Psoas muscle (tissue), 8 donors: ENCODE measurements around the gene CLDN18. TPM values are rescaled to one million over a fixed set of nuclear protein-coding genes. Genes with fewer than 3 reads are reported as not detected.

Experiments
- ATAC-seq, 4 donors: fragments of 200-7000 bp; cut with Tn5 transposase; one replicate each; pipeline ENCODE4 v1.9.1; 2020; ENCODE audit warnings: moderate library complexity in 3 of 4, mild to moderate bottlenecking in 2 of 4
- DNase-seq, 2 donors: peaks; one replicate each; pipeline ENCODE4 v3.0.0-alpha.2; 2020
- H3K27ac ChIP-seq: fragments of 200-600 bp; one replicate; pipeline ENCODE4 v1.8.0; 2022
- H3K27me3 ChIP-seq, 3 donors: fragments of 200-600 bp in 1 of 3; one replicate each; pipeline versions ENCODE4 v1.6.1 to v1.8.0; 2013 to 2022; ENCODE audit warnings: low read length in 2 of 3, mild to moderate bottlenecking in 2 of 3, moderate library complexity in 1 of 3; ENCODE audit not compliant: insufficient read depth in 3 of 3
- H3K36me3 ChIP-seq, 2 donors: fragments of 200-600 bp in 1 of 2; one replicate each; pipeline versions ENCODE4 v1.6.1 to v1.8.0; 2013 to 2022; ENCODE audit warnings: low read depth in 1 of 2, mild to moderate bottlenecking in 1 of 2, moderate library complexity in 1 of 2; ENCODE audit not compliant: insufficient read depth in 1 of 2
- H3K4me1 ChIP-seq: fragments of 200-600 bp; one replicate; pipeline ENCODE4 v1.8.0; 2022
- H3K4me3 ChIP-seq: fragments of 200-600 bp; one replicate; pipeline ENCODE4 v1.8.0; 2022; ENCODE audit warnings: mild to moderate bottlenecking
- H3K9me3 ChIP-seq: fragments of 200-600 bp; one replicate; pipeline ENCODE4 v1.8.0; 2022
- CTCF ChIP-seq: fragments of 200-600 bp; IDR thresholded peaks from one replicate; pipeline ENCODE4 v1.8.0; 2022; ENCODE audit warnings: antibody characterized with exemption
- WGBS, 3 donors: extraction: QIAGEN DNeasy Blood & Tissue Kit; methylation state at CpG; one replicate each; pipeline versions ENCODE4 v1.1.6 to v1.1.7; 2013; 5-methylcytosine and 5-hydroxymethylcytosine counted together
- intact Hi-C, 2 donors: fragments of 100-400 bp; cut with DNase I; formaldehyde crosslinking; loops; one replicate each; pipeline versions ENCODE4 v1.11.0 to v1.14.2; 2022
- polyA plus RNA-seq, 3 donors: library from polyadenylated mRNA; stranded (reverse); fragments of 200-250 nt; gene quantifications; one replicate each; pipeline ENCODE4 v1.2.3, GENCODE V29; 2013
- total RNA-seq, 4 donors: library from RNA; stranded (reverse); fragmentation: NEBNext Ultra II Directional in 2 of 4; extraction: Animal tissue kit (Norgen Biotek cat#: 25700) in 2 of 4; gene quantifications; one replicate each; pipeline versions ENCODE4 v1.2.1 to v1.2.4, GENCODE V29; 2021 to 2023
- donor health status: healthy with polysubstance abuse.
- donor health status: DM: no; HTN: no; CAD: no; lungs with moderate emphysema.
- donor health status: Bipolar disorder and iron deficiency.
- donor health status: healthy.
- donor health status: DM: yes; HTN: yes; CAD: no.
- donor health status: DM: no; HTN: no; CAD: no.
- donor health status: DM: no; HTN: no; CAD: no.
- donor health status: DM: yes; HTN: yes; CAD: no.

Gene CLDN18
- total and polyA plus RNA-seq, 7 donors = 0.03 TPM; not detected in 6

- 80 to 88% (median 84%) methylated on average over 2 of the region's 2 CpGs for WGBS, 3 donors
- no peaks in the 10 kb centered on the region for H3K4me1 ChIP-seq
- intact Hi-C loops = no loop called here
Measured at GRCh38 chr3:138016065-138016464, 6.1 kb downstream of the CLDN18 start.

GRCh38 chr3:138019281-138020069, 9.5 kb downstream of the CLDN18 start:
- Histone ChIP-seq H3K27ac (no peak overlapping the region), H3K4me3 (no peak overlapping the region), H3K9me3 (no peaks in the 10 kb centered on the region), H3K27me3 (no peaks in the 10 kb centered on the region), H3K4me1 (no peaks in the 10 kb centered on the region), H3K36me3 (no peaks in the 10 kb centered on the region)
- TF ChIP-seq CTCF = no peak
- intact Hi-C loops = no loop called here
- 91 to 96% (median 93%) methylated on average over 3 of the region's 3 CpGs for WGBS, 3 donors
- DNase-seq = no peak
- ATAC-seq = no peak

More at GRCh38 chr3:138016065-138016464, 6.1 kb downstream of the CLDN18 start:
- Histone ChIP-seq H3K9me3 (no peaks in the 10 kb centered on the region), H3K4me3 (no peak overlapping the region), H3K36me3 (no peaks in the 10 kb centered on the region), H3K27me3 (no peaks in the 10 kb centered on the region), H3K27ac (no peak overlapping the region)
- DNase-seq (no peak), ATAC-seq (no peak)
- no peak for TF ChIP-seq CTCF

- H3K27ac ChIP-seq = no peak overlapping the region
- no peak for DNase-seq
- WGBS, 3 donors = 94 to 99% (median 97%) methylated on average over 4 of the region's 4 CpGs
- TF ChIP-seq CTCF = no peak
- no peaks in the 10 kb centered on the region for H3K4me1 ChIP-seq
- no peaks in the 10 kb centered on the region for H3K9me3 ChIP-seq
- no peak for ATAC-seq
- no peaks in the 10 kb centered on the region for H3K36me3 ChIP-seq
- intact Hi-C loops = no loop called here
- H3K4me3 ChIP-seq = no peak overlapping the region
- no peaks in the 10 kb centered on the region for H3K27me3 ChIP-seq
Measured at GRCh38 chr3:138023754-138024153, 13.8 kb downstream of the CLDN18 start.

- ATAC-seq = no peak
Measured at GRCh38 chr3:138025553-138025952, 15.6 kb downstream of the CLDN18 start.

More at GRCh38 chr3:138025553-138025952, 15.6 kb downstream of the CLDN18 start:
- Histone ChIP-seq H3K4me1 (no peaks in the 10 kb centered on the region), H3K4me3 (no peak overlapping the region), H3K36me3 (no peaks in the 10 kb centered on the region), H3K27ac (no peak overlapping the region), H3K9me3 (no peaks in the 10 kb centered on the region), H3K27me3 (no peaks in the 10 kb centered on the region)
- no peak for TF ChIP-seq CTCF
- intact Hi-C loops = no loop called here
- no peak for DNase-seq
